GM03348 (cell line): ENCODE results near the gene OSGEPL1.
"Not testable (repeated sequence)": the region's sequence is repeated elsewhere in the genome, so short reads cannot be mapped to it uniquely, and the experiment has no call there.

ENCODE experiments used
- DNase-seq: peaks from one replicate; pipeline ENCODE4 v3.0.0; 2012; ENCODE audit warnings: low spot score

The OSGEPL1 gene

DNA sequence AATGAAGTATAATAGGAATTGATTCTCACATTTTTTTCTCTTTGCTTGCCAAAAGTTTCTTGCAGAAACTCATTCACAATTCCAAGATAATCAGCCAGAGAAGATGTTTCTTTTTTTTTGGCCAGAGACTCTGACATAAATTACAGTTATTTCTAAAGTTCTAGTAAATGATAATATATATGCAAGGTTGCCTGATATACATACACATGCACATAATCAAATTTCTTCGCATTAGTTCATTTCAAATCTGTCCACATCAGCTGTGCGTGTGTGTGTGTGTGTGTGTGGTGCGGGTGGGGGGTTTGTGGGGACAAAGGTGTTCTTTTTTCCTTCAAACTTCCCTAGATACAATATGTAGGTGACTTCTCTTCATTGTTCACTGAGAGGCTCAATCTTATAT is 33.2 kb downstream of the OSGEPL1 start:
- no peak for DNase-seq

DNA sequence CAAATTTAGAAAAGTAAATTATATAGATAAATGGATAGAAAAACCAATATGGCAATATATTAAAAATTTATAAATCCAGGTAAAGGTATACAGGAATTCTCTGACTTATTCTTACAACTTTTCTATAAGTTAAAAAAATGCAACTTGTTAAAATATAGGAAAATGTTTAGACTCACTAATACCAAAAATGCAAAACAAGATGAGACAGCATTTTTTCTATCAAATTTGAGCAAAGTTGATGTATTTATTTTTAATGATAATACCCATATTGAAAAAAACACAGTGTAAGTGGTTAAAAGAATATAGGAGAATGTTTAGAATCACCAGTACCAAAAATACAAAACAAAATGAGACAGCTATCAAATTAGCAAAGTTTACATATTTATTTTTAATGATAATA is 35.7 kb downstream of the OSGEPL1 start:
- DNase-seq, result no peak

DNA sequence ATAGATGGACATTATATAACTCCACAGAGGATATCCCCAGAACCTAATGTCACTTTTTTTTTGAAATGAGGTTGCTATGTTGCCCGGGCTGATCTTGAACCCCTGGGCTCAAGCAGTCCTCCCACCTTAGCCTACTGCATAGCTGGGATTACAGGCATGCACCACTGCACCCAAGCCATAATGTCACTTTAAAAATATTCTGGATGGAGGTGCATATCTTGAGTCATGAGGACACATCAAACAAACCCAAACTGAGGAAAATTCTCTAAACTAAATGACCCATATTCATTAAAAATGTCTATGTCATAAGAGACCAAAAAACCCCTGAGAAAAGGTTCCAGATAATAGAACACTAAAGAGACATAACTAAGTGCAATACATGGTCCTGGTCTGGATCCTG is 36.3 kb downstream of the OSGEPL1 start:
- DNase-seq, result no peak

DNA sequence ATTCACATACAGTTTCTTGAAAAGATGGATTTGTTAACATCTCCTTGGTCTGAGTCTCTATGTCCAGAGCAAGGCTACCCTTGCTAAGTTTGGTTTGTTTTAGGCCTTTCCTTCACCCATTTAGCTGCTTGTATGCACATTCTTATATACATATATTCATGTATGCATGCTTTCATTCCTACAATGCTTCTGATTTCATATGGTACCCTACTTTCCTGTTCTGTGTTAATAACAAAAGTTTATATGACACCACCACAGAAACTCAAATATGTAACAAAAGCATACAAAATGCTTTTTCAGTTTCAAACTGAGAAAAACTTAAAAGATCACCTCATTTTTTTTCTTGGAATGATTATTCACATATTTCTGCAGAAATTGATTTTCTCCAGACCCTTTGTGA is 39.4 kb downstream of the OSGEPL1 start:
- DNase-seq, result no peak

DNA sequence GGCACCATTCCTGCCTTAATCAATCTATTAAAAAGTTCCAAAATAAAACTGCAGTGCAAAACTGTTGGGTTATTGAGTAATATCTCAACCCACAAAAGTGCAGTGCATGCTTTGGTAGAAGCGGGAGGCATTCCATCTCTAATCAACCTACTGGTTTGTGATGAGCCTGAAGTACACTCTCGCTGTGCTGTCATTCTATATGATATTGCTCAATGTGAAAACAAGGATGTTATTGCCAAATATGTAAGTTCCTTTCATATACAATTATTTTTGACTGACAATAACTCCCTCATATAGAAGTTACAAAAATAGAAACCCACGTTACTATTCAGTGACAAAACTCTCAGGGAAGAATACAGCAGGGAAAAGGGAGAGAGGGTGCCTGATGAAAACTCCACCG is 43.0 kb downstream of the OSGEPL1 start:
- no peak for DNase-seq

DNA sequence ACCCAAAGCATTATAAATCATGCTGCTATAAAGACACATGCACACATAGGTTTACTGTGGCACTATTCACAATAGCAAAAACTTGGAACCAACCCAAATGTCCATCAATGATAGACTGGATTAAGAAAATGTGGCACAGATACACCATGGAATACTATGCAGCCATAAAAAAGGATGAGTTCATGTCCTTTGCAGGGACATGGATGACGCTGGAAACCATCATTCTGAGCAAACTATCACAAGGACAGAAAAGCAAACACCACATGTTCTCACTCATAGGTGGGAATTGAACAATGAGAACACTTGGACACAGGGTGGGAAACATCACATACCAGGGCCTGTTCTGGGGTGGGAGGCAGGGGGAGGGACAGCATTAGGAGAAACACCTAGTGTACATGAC is 45.0 kb downstream of the OSGEPL1 start:
- DNase-seq, result not testable (repeated sequence)

DNA sequence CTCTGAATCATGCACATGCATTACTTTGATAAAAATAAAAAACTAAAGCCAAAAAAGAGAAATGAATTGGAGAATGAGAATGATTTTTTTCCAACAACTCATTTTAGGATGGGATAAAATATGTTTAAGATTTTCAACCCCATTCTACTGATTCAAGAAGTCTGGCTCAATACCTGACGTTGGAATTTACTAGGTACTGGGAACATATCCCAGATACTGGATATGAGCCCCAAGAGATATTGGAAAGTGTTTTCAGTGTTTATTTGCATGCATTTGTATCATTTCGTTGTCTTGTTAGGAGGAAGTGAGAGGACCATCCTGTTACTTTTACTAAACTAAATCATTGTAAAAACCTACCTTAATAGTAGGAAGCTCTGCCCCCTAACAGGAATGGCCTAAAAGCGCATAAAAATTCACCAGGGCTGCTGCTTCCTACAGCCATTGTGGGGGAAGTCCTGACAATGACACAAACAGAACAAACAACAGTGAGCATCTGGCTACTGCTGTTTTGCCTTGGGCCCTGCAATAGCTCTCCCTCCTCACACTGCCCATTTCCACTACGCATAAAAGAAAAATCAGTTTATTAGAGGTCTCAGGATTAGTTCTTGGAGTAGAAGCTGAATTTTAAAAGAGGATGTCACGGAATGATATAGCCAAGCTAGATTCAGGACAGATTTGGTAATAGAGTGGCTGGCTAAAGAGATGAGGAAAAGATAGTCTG is 52.9 kb downstream of the OSGEPL1 start:
- DNase-seq, result no peak

DNA sequence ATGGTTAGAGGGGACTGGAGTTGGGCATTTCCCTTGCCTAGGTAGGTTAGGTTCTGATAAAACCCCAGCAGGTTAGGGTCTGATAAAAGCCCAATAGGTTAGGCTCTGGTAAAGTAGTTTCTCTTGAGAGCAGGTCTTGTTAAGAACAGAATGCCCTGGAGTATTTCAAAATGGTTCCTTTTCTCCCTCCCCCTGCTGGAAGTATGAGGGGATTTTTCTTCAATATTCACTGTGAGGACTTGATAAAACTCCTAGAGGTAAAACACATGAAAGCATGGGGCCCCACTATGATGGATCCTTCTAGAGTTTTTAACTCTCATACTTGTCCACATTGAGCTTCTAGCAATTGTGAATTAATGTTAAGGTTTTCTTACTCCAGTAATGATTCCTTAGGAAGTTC is 60.5 kb downstream of the OSGEPL1 start:
- no peak for DNase-seq

DNA sequence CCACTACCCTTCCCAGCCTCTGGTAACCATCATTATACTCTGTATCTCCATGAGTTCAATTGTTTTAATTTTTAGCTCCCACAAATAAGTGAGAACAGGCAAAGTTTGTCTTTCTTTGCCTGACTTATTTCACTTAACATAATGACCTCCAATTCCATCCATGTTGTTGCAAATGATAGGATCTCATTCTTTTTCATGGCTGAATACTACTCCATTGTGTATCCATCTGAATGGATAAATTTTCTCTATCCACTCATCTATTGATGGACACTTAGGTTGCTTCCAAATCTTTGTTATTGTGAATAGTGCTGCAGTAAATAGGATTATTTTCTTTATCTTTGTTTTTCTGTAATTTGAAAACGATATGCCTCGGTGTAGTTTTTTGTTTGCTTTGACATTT is 61.9 kb downstream of the OSGEPL1 start:
- no peak for DNase-seq

DNA sequence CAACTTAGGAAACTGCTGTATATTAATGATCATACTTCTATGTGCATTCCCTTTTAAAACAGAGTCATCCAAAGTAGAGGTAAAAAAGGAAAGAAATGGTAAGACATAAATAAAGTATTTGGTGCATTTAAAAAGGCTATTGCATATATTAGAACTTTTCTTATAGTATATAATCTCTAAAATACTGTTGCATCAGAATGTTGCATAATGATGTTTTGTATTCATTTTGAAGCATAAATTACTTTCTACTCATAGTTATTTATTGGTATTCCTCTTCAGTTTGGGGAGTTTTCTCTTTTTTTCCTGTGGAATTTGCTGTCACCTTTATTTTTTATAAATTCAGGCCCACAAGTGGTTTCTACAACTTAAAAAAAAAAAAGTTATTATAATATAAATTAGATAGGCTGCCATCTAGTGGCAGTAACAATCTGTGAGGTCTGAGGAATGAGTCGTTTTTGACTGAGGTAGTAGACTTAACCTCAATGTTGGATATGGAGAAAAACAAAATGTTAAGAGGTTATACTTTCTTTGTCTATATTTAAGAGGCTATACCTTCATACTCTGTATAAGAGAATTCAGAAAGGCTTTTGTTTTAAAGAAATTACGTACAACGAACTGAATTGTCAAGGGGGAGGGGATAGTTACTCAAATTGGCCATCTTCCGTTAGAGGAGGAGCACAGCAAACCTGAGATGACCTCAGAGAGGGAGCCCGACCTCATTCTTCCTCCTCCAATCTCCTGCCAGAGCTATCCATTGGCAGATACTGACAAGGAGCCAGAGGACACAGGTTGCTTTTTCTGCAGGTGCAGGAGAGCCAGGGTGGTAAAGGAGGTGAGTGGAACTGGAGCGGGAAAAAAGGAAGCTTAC is 64.3 kb downstream of the OSGEPL1 start:
- peak; percentile 40 for DNase-seq
